ENCODE results near the gene AP2S1.

DNA sequence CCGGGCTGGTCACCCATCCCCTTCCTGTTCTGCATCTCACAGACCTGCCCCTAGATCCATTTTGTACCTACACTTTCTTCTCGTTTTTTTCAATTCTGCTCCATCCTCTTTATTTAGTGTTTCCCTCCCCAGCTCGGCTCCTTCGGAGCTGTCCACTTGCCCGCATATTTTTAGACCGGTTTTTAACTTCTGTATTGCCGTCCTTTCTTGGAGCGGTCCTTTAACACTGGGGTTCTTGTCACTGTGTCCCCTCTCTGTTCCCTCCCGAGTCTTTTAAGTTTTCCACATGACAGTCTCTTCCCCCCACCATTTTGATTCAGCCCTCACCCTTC is 11.8 kb upstream of the AP2S1 start:
- TF ChIP-seq, protein P1, sequence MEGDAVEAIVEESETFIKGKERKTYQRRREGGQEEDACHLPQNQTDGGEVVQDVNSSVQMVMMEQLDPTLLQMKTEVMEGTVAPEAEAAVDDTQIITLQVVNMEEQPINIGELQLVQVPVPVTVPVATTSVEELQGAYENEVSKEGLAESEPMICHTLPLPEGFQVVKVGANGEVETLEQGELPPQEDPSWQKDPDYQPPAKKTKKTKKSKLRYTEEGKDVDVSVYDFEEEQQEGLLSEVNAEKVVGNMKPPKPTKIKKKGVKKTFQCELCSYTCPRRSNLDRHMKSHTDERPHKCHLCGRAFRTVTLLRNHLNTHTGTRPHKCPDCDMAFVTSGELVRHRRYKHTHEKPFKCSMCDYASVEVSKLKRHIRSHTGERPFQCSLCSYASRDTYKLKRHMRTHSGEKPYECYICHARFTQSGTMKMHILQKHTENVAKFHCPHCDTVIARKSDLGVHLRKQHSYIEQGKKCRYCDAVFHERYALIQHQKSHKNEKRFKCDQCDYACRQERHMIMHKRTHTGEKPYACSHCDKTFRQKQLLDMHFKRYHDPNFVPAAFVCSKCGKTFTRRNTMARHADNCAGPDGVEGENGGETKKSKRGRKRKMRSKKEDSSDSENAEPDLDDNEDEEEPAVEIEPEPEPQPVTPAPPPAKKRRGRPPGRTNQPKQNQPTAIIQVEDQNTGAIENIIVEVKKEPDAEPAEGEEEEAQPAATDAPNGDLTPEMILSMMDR (conservative IDR thresholded peaks at IDR 0.05; ENCODE audit: low read depth, low read length) = no peak
- no peak for TF ChIP-seq EZH2 (IDR thresholded peaks at IDR 0.05; ENCODE audit: borderline replicate concordance, low read depth, low read length, poor library complexity, severe bottlenecking)
